Measurements from ENCODE around the gene KCNB1.

DNA sequence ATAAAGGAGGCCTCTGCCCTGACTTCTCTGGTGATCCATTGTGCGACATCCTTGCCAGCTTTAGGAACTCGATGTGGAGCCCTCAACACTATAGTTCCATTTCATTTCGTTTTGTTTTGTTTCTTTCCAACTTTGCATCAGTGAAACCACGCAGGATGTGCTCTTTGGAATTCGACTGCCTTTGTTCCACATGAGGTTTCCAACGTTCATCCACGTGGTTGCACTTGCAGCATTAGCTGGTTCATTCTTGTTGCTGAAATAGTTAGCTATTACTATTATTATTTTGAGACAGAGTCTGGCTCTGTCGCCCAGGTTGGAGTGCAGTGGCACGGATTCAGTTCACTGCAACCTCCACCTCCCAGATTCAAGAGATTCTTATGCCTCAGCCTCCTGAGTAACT lies 143.3 kb downstream of the KCNB1 start:
- TF ChIP-seq, protein P1, sequence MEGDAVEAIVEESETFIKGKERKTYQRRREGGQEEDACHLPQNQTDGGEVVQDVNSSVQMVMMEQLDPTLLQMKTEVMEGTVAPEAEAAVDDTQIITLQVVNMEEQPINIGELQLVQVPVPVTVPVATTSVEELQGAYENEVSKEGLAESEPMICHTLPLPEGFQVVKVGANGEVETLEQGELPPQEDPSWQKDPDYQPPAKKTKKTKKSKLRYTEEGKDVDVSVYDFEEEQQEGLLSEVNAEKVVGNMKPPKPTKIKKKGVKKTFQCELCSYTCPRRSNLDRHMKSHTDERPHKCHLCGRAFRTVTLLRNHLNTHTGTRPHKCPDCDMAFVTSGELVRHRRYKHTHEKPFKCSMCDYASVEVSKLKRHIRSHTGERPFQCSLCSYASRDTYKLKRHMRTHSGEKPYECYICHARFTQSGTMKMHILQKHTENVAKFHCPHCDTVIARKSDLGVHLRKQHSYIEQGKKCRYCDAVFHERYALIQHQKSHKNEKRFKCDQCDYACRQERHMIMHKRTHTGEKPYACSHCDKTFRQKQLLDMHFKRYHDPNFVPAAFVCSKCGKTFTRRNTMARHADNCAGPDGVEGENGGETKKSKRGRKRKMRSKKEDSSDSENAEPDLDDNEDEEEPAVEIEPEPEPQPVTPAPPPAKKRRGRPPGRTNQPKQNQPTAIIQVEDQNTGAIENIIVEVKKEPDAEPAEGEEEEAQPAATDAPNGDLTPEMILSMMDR (IDR thresholded peaks at IDR 0.05; ENCODE audit: poor library complexity, severe bottlenecking): no peak
- TF ChIP-seq EZH2 (IDR thresholded peaks at IDR 0.05; ENCODE audit: borderline replicate concordance, insufficient read depth, low read length, poor library complexity, severe bottlenecking) (no peak), EP300 (conservative IDR thresholded peaks at IDR 0.05; ENCODE audit: poor library complexity, severe bottlenecking) (no peak)
